Activated CD8-positive, alpha-beta T cell treated with anti-CD3 and anti-CD28 coated beads for 36 hours (primary cell): ENCODE measurements around the gene TYW5. TPM values are rescaled to one million over a fixed set of nuclear protein-coding genes. Genes with fewer than 3 reads are reported as not detected.

Source experiments
- ATAC-seq: fragments of 200-7000 bp; cut with Tn5 transposase; one replicate; pipeline ENCODE4 v1.10.0; 2021; ENCODE audit warnings: mild to moderate bottlenecking, moderate library complexity
- CTCF ChIA-PET: fragments of 350-600 bp; sonication (Branson Sonifier 250); formaldehyde crosslinking; loops from one replicate; lab custom pipeline; 2021; ENCODE audit warnings: antibody characterized with exemption; lab: Charles Lee
- POLR2A ChIA-PET: fragments of 350-600 bp; sonication (Branson Sonifier 250); formaldehyde crosslinking; loops from one replicate; lab custom pipeline; 2021; ENCODE audit warnings: antibody characterized with exemption; lab: Charles Lee
- DNase-seq: peaks from one replicate; pipeline ENCODE4 v3.0.0-alpha.2; 2020
- H3K27ac Mint-ChIP-seq: one replicate; pipeline ENCODE4 v1.8.0; 2021; ENCODE audit warnings: mild to moderate bottlenecking, mixed read lengths
- H3K27me3 Mint-ChIP-seq: one replicate; pipeline ENCODE4 v1.8.0; 2021; ENCODE audit warnings: mixed read lengths
- H3K36me3 Mint-ChIP-seq: one replicate; pipeline ENCODE4 v1.8.0; 2021; ENCODE audit warnings: low read depth, mixed read lengths
- H3K4me1 Mint-ChIP-seq: one replicate; pipeline ENCODE4 v1.8.0; 2021; ENCODE audit warnings: low read depth, mixed read lengths
- H3K4me3 Mint-ChIP-seq: one replicate; pipeline ENCODE4 v1.8.0; 2021; ENCODE audit warnings: mild to moderate bottlenecking, moderate library complexity, mixed read lengths
- H3K9me3 Mint-ChIP-seq: one replicate; pipeline ENCODE4 v1.8.0; 2021; ENCODE audit warnings: mixed read lengths
- intact Hi-C: fragments of 100-400 bp; cut with micrococcal nuclease; formaldehyde crosslinking; loops from one replicate; pipeline ENCODE4 v1.10.0; 2022
- total RNA-seq, 2 experiments: library from RNA; stranded (reverse); gene quantifications; one replicate each; pipeline ENCODE4 v1.2.3, GENCODE V29; 2021
- TF ChIP-seq, protein P1 (sequence below): fragments of 200-600 bp; IDR thresholded peaks from one replicate; pipeline ENCODE4 v1.8.0; 2022; ENCODE audit warnings: antibody characterized with exemption, mild to moderate bottlenecking

The TYW5 gene
- total RNA-seq, 2 experiments from 2014 or later, result 8.3 to 8.4 TPM

DNA sequence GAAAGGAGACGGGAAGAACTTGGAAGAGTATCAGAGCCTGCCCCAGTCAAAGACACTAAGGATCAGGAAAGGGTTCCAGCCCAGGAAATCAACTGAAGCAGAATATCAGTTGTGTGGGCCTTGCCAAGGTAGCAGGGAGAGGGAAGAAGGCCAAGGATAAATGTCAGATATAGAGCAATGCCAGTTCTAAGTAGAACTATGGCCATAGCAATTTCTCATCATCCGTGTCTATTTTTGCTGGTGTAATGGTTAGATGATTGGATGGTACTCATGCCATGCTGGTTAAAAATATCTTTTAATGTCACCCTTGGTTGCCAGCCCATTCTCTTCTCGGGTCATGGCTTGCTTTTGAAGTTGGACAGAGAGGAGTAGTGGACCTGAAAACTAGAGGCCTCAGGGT, 42.0 kb upstream of the TYW5 start:
- intact Hi-C loops, result no loop called here
- CTCF ChIA-PET, result no interaction called here
- H3K4me1 Mint-ChIP-seq, result no peaks in the 10 kb centered on the region
- POLR2A ChIA-PET, result no interaction called here
- ATAC-seq (no peak), DNase-seq (no peak)
- no peaks in the 10 kb centered on the region for H3K27me3 Mint-ChIP-seq
- H3K9me3 Mint-ChIP-seq, result no peaks in the 10 kb centered on the region
- H3K27ac Mint-ChIP-seq, result no peak overlapping the region
- no peaks in the 10 kb centered on the region for H3K36me3 Mint-ChIP-seq
- H3K4me3 Mint-ChIP-seq, result no peak overlapping the region
- TF ChIP-seq, protein P1, sequence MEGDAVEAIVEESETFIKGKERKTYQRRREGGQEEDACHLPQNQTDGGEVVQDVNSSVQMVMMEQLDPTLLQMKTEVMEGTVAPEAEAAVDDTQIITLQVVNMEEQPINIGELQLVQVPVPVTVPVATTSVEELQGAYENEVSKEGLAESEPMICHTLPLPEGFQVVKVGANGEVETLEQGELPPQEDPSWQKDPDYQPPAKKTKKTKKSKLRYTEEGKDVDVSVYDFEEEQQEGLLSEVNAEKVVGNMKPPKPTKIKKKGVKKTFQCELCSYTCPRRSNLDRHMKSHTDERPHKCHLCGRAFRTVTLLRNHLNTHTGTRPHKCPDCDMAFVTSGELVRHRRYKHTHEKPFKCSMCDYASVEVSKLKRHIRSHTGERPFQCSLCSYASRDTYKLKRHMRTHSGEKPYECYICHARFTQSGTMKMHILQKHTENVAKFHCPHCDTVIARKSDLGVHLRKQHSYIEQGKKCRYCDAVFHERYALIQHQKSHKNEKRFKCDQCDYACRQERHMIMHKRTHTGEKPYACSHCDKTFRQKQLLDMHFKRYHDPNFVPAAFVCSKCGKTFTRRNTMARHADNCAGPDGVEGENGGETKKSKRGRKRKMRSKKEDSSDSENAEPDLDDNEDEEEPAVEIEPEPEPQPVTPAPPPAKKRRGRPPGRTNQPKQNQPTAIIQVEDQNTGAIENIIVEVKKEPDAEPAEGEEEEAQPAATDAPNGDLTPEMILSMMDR, result no peak

DNA sequence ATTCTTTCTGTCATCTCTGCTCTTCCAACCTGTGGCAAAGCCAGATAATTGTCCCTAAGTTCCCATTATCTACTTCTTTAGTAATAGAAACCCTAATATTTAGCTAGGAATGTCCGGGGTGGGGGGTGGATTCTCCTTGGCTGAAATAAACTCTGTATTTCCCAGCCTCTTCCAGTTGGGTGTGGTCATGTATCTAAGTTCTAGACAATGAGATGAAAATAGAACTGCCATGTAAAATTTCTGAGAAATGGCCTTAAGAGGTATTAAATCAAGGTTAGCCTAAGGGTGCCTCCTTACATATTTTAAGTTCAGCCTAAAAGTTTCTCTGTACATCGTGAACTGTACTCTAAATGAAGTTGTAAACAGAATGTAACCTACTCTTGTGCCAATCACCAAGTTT, 39.6 kb upstream of the TYW5 start:
- ChIA-PET CTCF (interaction anchor here (3.0 kb wide), 1 partner anchor 9 kb away, joined by 23 read pairs; no protein-coding TSS in a partner anchor), POLR2A (no interaction called here)
- Mint-ChIP-seq H3K9me3 (no peaks in the 10 kb centered on the region), H3K27ac (no peak overlapping the region), H3K4me3 (no peak overlapping the region), H3K27me3 (no peaks in the 10 kb centered on the region), H3K36me3 (no peaks in the 10 kb centered on the region), H3K4me1 (no peaks in the 10 kb centered on the region)
- TF ChIP-seq, protein P1, result no peak
- intact Hi-C loops, result no loop called here
- DNase-seq (no peak), ATAC-seq (no peak)

DNA sequence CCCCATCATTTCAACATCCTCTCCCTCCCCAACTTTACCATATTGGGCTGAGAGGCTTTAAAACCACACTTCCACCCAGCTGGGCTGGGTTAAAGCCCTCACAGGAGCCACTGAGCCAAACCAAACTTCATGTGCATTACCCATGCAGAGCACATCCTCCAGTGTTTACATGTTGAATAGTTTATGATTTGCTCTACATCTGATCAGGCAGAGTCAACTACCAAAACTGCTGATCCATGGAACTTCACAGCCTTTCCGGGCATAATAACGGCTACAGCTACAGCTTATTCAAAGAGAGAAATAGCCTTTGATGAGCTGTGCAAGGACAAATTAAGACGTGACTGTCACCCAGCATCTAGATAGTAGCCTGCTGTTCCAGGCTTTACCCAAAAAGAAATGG, 39.1 kb upstream of the TYW5 start:
- ChIA-PET CTCF (interaction anchor here (3.0 kb wide), 1 partner anchor 9 kb away, joined by 23 read pairs; no protein-coding TSS in a partner anchor), POLR2A (no interaction called here)
- no peak for ATAC-seq

DNA sequence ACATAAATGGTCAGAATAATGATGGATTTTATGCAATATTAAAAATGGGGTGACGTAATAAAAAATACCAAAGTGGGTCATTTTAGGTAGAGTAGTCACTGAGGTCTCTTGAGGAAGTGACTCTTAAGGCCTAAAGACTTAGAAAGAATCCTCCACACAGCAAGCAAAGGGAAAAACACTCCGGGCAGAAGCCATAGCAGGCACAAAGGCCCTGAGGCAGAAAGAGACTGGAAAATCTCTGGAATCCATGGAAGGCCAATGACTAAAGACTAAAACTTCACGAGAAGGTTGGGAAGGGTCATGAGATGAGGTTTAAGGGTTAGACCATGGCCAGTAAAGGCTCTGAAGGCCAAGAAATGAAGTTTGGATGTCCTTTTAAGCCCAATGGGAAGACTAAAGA, 37.0 kb upstream of the TYW5 start:
- CTCF ChIA-PET, result no interaction called here
- TF ChIP-seq, protein P1, result no peak
- H3K4me1 Mint-ChIP-seq, result no peaks in the 10 kb centered on the region
- H3K36me3 Mint-ChIP-seq, result no peaks in the 10 kb centered on the region
- H3K27me3 Mint-ChIP-seq, result no peaks in the 10 kb centered on the region
- no peak overlapping the region for H3K4me3 Mint-ChIP-seq
- POLR2A ChIA-PET, result no interaction called here
- ATAC-seq (no peak), DNase-seq (no peak)
- no peaks in the 10 kb centered on the region for H3K9me3 Mint-ChIP-seq
- intact Hi-C loops, result no loop called here
- H3K27ac Mint-ChIP-seq, result no peak overlapping the region

More for the DNA sequence above, 39.1 kb upstream of the TYW5 start:
- H3K4me3 Mint-ChIP-seq, result no peak overlapping the region
- TF ChIP-seq, protein P1, result no peak
- no peaks in the 10 kb centered on the region for H3K9me3 Mint-ChIP-seq
- no peaks in the 10 kb centered on the region for H3K27me3 Mint-ChIP-seq
- no peak overlapping the region for H3K27ac Mint-ChIP-seq
- no peak for DNase-seq
- H3K36me3 Mint-ChIP-seq, result no peaks in the 10 kb centered on the region
- intact Hi-C loops, result no loop called here
- H3K4me1 Mint-ChIP-seq, result no peaks in the 10 kb centered on the region

DNA sequence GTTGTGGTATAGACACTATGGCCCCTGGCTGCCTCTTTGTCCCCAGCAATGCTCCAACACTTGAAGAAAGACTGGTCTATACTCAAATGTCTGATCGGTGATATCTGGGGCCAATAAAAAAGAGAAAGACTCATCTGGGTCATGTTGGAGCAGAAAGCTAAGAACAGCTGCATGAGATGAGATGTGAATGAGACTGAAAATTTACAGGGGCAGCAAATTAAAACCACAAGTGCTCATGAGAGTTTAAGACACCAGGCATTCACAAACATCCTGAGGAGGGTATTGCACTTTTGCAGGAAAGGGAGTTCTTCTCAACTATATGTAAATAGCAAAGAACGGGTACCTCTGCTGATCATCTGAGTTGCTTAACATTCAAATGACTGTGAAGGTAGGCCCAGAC, 36.4 kb upstream of the TYW5 start:
- no peak for DNase-seq
- H3K4me1 Mint-ChIP-seq, result no peaks in the 10 kb centered on the region
- no peak for ATAC-seq
- intact Hi-C loops, result no loop called here
- H3K9me3 Mint-ChIP-seq, result no peaks in the 10 kb centered on the region
- POLR2A ChIA-PET, result no interaction called here
- CTCF ChIA-PET, result no interaction called here
- no peak overlapping the region for H3K27ac Mint-ChIP-seq
- TF ChIP-seq, protein P1, result no peak
- H3K36me3 Mint-ChIP-seq, result no peaks in the 10 kb centered on the region
- H3K4me3 Mint-ChIP-seq, result no peak overlapping the region
- H3K27me3 Mint-ChIP-seq, result no peaks in the 10 kb centered on the region
